GM18858 (cell line): ENCODE data around the gene INTS6L.
"Not testable (repeated sequence)": the region's sequence is repeated elsewhere in the genome, so short reads cannot be mapped to it uniquely, and the experiment has no call there.

Experiments used
- ATAC-seq: cut with Tn5 transposase; IDR thresholded peaks from one replicate; pipeline ENCODE4 v1.9.1; 2021; ENCODE audit not compliant: unreplicated experiment

INTS6L gene

DNA sequence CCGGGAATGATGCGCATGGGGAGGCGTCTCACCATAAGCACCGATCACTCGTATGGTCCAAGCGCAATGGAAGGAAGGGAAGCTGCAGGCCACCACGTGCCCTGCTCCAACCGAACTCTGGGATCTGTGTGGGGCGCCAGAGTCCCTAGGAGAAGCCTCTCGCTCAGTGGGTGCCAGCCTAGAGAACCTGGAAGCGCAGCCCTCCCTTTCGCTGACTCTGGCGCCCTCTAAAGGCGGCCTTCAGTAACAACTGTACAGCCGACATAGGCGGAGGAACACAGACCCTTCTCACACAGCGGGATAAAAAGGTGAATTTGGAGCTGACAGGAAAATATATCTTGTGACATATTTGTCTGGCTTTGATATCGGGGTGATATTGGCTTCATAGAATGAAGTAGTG is 76.0 kb downstream of the INTS6L start:
- ATAC-seq = no peak

DNA sequence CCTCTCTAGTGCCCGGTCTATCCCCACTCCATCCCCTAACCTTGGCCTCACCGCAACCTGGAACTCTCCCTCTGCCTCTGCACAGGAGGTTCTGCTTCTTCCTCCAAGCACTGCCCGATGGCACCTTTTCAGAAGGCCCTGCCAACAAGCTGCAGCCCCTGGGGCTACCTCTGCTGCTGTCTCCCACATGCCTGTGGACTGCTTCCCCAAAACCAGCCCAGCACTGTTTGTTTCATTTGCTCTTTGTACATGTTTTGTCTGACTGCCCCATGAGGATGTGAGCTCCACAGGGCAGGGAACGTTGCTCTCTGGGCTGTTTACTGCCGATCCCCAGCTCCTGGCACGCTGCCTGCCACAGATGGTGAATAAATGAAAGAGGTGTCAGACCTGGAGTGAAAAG is 85.4 kb downstream of the INTS6L start:
- no peak for ATAC-seq

GRCh38 chrX:135624408-135625204 is 104.1 kb downstream of the INTS6L start:
- ATAC-seq = not testable (repeated sequence)

- ATAC-seq = no peak
Observed at GRCh38 chrX:135625995-135626394, 105.5 kb downstream of the INTS6L start.

DNA sequence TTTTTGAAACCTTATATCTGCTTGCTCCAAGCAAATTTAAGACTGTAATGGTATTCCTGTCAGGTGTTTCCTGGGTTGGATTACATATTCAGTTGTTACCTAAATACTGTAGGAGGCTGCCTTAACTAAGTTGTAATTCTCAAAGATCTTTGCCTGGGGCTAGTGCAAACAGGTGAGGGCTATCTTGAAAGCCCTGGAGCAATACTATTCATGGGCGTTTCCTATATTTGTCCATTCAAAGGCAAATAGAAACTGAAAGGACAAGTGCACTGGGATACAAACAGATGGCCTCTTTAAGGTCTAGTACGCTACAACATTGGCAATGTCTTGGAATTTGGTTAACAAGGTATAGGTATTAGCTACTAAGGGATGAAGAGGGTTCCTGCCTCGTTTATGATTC is 108.9 kb downstream of the INTS6L start:
- no peak for ATAC-seq
